HUES6 (cell line): Measurements from ENCODE around the gene CACNB2.

Experiments used
- H3K27ac ChIP-seq: 2 replicates; pipeline ENCODE4 v1.7.0; 2013; ENCODE audit warnings: low read depth, mild to moderate bottlenecking, low read length, inconsistent platforms
- H3K27me3 ChIP-seq: 2 replicates; pipeline ENCODE4 v1.6.1; 2013; ENCODE audit warnings: low read length; ENCODE audit not compliant: control insufficient read depth, insufficient read depth
- H3K36me3 ChIP-seq: 2 replicates; pipeline ENCODE4 v1.6.1; 2013; ENCODE audit warnings: low read length; ENCODE audit not compliant: control insufficient read depth, insufficient read depth
- H3K4me1 ChIP-seq: 2 replicates; pipeline ENCODE4 v1.6.1; 2013; ENCODE audit warnings: low read length; ENCODE audit not compliant: control insufficient read depth, insufficient read depth
- H3K4me3 ChIP-seq: 2 replicates; pipeline ENCODE4 v1.5.1; 2013; ENCODE audit warnings: low read depth, low read length
- H3K9ac ChIP-seq: one replicate; pipeline ENCODE4 v1.6.1; 2013; ENCODE audit warnings: mild to moderate bottlenecking, low read length
- H3K9me3 ChIP-seq: 2 replicates; pipeline ENCODE4 v1.6.1; 2013; ENCODE audit warnings: low read depth, low read length; ENCODE audit not compliant: control insufficient read depth, insufficient read depth

Gene CACNB2

DNA sequence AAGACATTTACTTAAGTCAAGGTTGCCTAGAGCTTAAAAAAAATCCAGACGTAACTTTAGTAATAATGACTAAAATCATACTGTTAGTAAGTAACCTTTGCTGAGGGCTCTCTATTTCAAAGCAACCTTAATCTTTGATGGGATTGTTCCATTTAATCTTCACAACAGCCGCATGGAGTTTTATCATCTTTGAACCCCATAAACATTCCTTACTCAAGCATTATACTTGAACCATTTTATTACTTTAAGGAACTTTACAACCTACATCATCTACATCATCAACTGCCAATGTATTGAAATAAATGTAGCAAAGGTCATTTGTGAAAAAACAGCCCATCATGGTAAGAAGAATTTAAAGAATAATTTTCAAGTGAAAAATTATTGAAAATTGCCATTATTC is 22.9 kb upstream of the CACNB2 start:
- no peaks in the 10 kb centered on the region for H3K9me3 ChIP-seq

DNA sequence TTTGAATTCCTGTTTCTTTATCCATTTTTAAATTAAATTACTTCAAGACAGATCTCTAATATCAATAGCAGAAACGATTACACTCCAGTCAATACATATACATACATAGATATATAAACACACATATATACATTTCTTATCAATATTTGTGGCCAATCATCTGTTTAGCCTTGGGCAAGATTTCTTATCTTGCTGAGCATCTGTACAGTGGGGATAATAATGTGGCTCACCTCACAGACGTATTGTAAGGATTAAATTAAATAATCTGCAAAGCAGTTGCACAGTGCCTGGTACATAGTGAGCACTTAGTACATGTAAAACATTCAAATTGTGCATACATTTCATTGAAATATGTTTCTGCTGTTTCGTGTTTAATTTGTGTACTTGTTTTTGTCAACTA is 17.5 kb upstream of the CACNB2 start:
- Histone ChIP-seq H3K4me3 (no peak overlapping the region), H3K27ac (no peak overlapping the region), H3K9ac (no peak overlapping the region), H3K9me3 (no peaks in the 10 kb centered on the region), H3K36me3 (no peaks in the 10 kb centered on the region), H3K4me1 (no peaks in the 10 kb centered on the region), H3K27me3 (no peaks in the 10 kb centered on the region)

More for the DNA sequence above, 22.9 kb upstream of the CACNB2 start:
- no peak overlapping the region for H3K4me3 ChIP-seq
- no peak overlapping the region for H3K9ac ChIP-seq
- no peaks in the 10 kb centered on the region for H3K36me3 ChIP-seq
- no peaks in the 10 kb centered on the region for H3K27me3 ChIP-seq
- H3K27ac ChIP-seq, result no peak overlapping the region
- no peaks in the 10 kb centered on the region for H3K4me1 ChIP-seq

DNA sequence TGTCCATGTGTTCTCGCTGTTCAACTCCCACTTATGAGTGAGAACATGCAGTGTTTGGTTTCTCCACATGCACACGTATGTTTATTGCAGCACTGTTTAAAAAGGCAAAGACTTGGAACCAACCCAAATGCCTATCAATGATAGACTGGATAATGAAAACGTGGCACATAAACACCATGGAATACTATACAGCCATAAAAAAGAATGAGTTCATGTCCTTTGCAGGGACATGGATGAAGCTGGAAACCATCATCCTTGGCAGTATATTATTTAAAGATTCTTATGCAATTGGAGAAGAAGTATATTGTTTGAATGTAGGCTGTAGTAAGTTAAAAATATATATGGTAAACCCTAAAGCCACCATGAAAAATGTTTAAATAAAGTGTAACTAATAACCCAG is 7.2 kb upstream of the CACNB2 start:
- Histone ChIP-seq H3K9me3 (no peaks in the 10 kb centered on the region), H3K9ac (no peak overlapping the region)

DNA sequence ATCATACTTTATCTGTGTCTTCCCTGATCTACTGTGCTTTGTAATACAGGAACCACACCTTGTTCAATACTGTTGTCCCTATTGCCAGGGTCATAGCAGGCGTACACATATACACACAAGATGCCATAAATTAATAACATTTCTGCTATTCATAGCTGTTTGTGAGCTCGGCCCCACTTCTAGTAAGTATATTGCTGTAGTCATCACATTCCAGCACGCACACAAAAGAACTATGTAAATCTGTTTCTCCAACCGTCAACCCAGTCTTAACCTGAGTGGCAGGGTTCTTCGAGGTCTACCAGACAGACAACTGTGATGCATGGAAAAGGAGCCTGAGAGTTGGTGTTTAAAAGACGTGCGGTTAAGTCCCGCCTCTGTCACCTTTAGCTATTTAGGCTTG is 5.7 kb upstream of the CACNB2 start:
- H3K27me3 ChIP-seq, result peaks cover 4% of the 10 kb centered on the region
- no peaks in the 10 kb centered on the region for H3K36me3 ChIP-seq
- H3K9me3 ChIP-seq, result no peaks in the 10 kb centered on the region
- no peak overlapping the region for H3K27ac ChIP-seq
- no peak overlapping the region for H3K9ac ChIP-seq
- no peak overlapping the region for H3K4me3 ChIP-seq
- H3K4me1 ChIP-seq, result peaks cover 22% of the 10 kb centered on the region

More for the DNA sequence above, 7.2 kb upstream of the CACNB2 start:
- peaks cover 22% of the 10 kb centered on the region for H3K4me1 ChIP-seq
- H3K27me3 ChIP-seq, result no peaks in the 10 kb centered on the region
- H3K4me3 ChIP-seq, result no peak overlapping the region
- no peaks in the 10 kb centered on the region for H3K36me3 ChIP-seq
- no peak overlapping the region for H3K27ac ChIP-seq

DNA sequence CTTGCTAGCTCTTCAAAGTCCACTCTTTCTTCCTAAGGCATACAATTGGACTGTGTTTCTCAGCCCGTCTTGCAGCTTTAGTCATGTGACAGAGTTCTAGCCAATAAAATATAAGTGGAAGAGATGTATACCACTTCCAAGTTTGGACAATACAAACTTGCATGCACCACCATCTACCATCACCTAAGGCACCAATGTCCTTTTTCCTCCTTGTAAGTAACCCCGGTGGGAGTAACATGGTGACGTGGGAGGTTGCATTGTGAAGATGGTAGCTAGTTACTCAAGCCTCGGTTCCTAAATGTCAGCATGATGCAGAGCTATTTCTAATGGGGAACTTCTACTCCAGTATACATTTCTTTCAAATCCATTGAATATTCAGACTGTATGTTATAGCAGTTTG is 5.3 kb upstream of the CACNB2 start:
- no peak overlapping the region for H3K4me3 ChIP-seq
- H3K27me3 ChIP-seq, result peaks cover 8% of the 10 kb centered on the region
- no peaks in the 10 kb centered on the region for H3K36me3 ChIP-seq
- H3K4me1 ChIP-seq, result peaks cover 26% of the 10 kb centered on the region
- H3K9me3 ChIP-seq, result no peaks in the 10 kb centered on the region
- H3K9ac ChIP-seq, result no peak overlapping the region
- H3K27ac ChIP-seq, result no peak overlapping the region

DNA sequence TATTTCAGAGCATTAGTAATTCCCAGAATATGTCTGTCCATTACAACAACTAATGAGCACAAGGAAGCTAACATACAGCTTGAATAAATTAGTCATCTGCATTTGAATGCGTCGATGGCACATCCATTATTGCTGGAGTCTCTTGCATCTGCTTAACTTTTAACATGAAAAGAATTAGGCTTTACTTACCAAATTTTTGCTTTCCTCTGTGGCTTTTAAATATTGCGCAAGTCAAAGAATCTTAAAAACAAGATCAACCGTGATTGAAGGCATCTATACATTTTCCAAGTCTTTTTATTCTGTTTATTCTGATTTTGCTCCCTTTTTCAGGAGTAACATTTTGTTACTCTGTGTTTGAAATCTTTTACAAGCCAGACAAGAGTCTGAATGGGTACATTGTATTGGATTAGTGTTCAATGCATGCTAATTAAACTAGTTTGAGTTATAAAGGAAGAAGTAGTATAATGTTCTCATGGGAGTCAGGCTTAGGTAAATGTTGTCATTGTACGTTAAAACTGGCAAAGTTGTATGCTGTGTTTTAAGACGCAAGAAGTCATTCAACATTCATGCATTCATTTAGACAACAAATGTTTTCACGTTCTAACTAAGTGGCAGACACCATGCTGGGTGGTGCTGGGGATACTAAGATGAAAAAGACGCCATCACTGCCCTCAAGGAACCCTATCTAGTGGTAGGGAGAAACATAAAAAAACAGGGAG is 4.0 kb upstream of the CACNB2 start:
- no peak overlapping the region for H3K9ac ChIP-seq
- H3K9me3 ChIP-seq, result no peaks in the 10 kb centered on the region
- peaks cover 12% of the 10 kb centered on the region for H3K27me3 ChIP-seq
- peak overlapping the region; percentile 16; the same call in 1 of the 2 replicates for H3K4me3 ChIP-seq
- H3K36me3 ChIP-seq, result no peaks in the 10 kb centered on the region
- peaks cover 26% of the 10 kb centered on the region for H3K4me1 ChIP-seq
- peak overlapping the region; percentile 15; the same call in 1 of the 2 replicates for H3K27ac ChIP-seq

DNA sequence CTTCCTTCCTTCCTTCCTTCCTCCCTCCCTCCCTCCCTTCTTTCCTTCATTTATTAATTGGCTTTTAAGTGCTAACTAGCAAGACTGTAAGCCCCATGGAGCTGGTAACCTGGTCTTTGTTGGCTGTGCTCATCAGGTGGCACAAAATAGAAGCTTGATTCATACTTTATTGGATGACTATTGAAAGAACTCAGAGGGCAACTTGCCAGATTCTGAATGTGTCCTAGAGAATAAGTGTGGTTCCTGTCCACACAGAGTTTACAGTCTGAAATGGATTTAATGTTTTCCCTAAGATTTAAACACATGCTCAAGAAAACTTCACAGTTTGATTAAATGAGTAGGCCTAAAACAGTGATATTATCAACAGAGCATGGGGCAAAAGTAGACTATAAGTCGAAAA is 3.1 kb upstream of the CACNB2 start:
- no peaks in the 10 kb centered on the region for H3K9me3 ChIP-seq
- H3K4me1 ChIP-seq, result peaks cover 29% of the 10 kb centered on the region
- H3K36me3 ChIP-seq, result no peaks in the 10 kb centered on the region
- H3K27me3 ChIP-seq, result peaks cover 21% of the 10 kb centered on the region
- no peak overlapping the region for H3K4me3 ChIP-seq
- H3K27ac ChIP-seq, result no peak overlapping the region
- no peak overlapping the region for H3K9ac ChIP-seq

DNA sequence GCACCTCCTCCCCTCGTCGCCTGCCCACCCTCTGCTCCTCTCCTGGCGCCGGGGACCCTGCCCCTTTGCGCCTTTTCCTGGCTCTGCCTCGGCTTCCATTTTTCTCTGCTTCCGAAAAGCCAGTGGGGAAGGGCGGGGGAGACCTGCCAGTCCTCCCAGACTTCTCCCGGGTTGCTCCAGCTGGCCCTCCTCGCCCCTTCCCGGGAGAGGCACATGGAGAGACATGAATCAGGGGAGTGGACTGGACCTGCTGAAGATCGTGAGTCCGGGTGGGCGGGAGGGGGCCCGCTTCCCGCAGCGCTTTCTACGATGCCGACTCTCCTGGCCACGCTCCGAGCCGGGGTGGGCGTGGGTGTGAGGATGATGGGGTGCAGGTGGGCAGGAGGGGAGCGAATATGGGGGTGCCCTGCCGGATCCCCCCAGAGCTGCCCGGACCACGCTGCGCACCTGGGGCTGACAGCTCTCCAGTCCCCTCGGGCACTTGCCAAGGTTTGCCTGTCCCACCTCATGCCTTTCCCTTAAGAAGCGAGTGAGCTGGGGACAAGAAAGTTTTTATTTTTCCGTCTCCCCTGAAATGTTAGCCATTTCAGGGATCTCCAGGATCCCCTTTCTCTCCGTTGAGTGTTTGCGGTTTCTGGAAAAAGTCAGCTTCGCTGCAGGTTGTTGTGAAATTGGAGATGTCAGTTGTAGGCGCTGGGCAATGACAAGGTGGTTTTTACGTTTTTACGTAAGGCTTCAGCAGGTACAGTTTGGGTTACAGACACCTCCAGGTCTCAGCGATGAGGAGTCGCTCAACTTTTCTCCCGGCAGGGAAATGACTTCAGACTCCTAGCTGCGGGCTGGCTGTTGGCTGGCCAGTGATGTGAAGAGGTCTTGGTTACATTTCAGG is 977 bp downstream of the CACNB2 start:
- Histone ChIP-seq H3K36me3 (no peaks in the 10 kb centered on the region), H3K4me3 (peak overlapping the region; percentile 68), H3K4me1 (peaks cover 16% of the 10 kb centered on the region), H3K9ac (peak overlapping the region; percentile 35), H3K9me3 (no peaks in the 10 kb centered on the region), H3K27ac (no peak overlapping the region), H3K27me3 (peaks cover 25% of the 10 kb centered on the region)

DNA sequence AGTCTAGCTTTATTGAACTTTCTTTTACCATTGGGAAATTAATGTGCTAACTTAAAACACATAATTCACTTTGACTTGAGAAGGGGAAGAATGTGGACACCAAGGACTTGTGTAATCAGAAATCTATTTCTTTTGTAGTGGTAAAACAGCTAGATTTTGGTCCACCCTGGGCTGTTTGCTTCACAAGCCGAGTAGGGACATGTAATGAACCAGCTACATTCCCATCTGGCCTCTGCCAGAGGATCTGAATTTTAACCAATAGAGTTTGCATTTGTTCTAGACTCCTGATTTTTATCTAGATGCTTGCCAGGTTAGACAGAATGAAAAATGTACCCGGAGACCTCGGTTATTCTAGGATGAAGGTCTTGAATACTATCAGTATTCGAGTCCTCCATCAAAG is 1.9 kb downstream of the CACNB2 start:
- Histone ChIP-seq H3K4me1 (peaks cover 11% of the 10 kb centered on the region), H3K9ac (no peak overlapping the region), H3K27ac (no peak overlapping the region), H3K36me3 (no peaks in the 10 kb centered on the region), H3K9me3 (no peaks in the 10 kb centered on the region), H3K4me3 (0 out of 2 replicates have a peak overlapping the region, but pooled peaks have one; percentile 68), H3K27me3 (peaks cover 25% of the 10 kb centered on the region)

DNA sequence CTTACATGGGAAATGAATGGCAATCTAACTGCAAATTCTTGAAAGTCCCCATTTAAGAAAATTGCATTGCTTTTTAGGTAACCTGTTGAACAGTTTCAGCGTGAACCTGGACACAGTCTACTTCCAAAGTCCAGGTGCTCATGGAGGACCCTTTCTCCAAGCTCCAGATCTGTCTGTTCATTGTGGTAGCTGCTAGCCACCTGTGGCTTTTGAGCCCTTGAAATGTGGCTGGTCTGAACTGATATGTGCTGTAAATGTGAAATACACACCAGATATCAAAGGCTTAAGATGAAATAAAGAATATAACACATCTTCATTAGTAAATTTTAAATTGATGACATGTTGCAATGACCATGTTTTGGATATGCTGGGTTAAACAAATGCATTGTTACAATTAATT is 4.2 kb downstream of the CACNB2 start:
- Histone ChIP-seq H3K9ac (no peak overlapping the region), H3K4me1 (peaks cover 10% of the 10 kb centered on the region), H3K4me3 (no peak overlapping the region), H3K36me3 (no peaks in the 10 kb centered on the region), H3K27ac (no peak overlapping the region), H3K27me3 (peaks cover 23% of the 10 kb centered on the region), H3K9me3 (no peaks in the 10 kb centered on the region)

DNA sequence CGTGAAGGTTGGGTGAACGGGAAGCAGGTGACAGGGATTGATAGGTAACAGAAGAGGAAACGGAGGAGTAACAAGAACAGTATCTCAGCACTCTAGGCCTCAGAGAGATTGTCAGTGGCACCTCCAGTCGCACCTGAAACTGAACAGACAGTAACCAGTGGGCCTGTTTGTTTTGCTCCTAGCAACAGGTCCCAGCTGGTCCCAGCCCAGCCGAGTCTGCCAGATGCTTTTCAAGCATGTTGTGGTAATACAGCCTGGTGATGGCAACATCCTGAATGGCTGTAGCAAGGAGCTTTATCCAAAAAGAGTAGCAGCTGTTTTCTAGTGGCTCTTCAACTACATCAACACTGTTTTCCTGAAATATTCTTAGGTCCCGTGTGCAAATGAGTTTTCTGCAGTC is 4.7 kb downstream of the CACNB2 start:
- Histone ChIP-seq H3K27ac (no peak overlapping the region), H3K9me3 (no peaks in the 10 kb centered on the region), H3K4me3 (no peak overlapping the region)

More for the DNA sequence above, 4.7 kb downstream of the CACNB2 start:
- Histone ChIP-seq H3K36me3 (no peaks in the 10 kb centered on the region), H3K9ac (no peak overlapping the region), H3K4me1 (peaks cover 6% of the 10 kb centered on the region), H3K27me3 (peaks cover 17% of the 10 kb centered on the region)
